Esophagus muscularis mucosa (tissue), 3 donors: ENCODE results near the gene DDX47.

Experiments used
- POLR2A ChIP-seq: fragments of 450-650 bp; IDR thresholded peaks from one replicate; pipeline ENCODE4 v1.6.1; 2017; ENCODE audit warnings: antibody characterized with exemption, moderate library complexity, mild to moderate bottlenecking, low read depth
- TF ChIP-seq, protein P1 (sequence below), 3 experiments: fragments of 200-600 bp in 2 of 3; fragments of 450-650 bp in 1 of 3; sonication (generic) in 2 of 3; IDR thresholded peaks; one replicate each; pipeline ENCODE4 v1.5.1; 2017 to 2019; ENCODE audit warnings: antibody characterized with exemption in 3 of 3, mild to moderate bottlenecking in 2 of 3, moderate library complexity in 1 of 3

DNA sequence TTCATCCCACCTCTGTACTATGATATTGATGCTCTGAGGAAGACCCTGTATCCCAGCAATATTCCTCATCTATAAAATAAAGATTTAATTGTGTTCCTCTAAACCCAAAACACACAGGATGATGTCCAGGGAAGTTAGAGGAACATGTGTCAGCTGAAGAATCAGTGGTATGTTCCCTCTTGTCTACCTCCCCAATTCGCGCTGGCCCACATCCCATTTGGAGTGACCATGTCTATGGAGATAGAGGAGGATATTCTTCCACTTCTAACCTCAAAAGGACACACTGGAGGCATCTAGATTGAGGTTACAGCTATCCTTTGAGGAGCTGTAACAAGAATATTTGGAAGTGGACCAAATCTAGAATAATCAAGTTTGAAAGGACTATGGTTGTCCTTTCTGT, 29.0 kb upstream of the DDX47 start:
- TF ChIP-seq POLR2A = no peak
- TF ChIP-seq, protein P1, sequence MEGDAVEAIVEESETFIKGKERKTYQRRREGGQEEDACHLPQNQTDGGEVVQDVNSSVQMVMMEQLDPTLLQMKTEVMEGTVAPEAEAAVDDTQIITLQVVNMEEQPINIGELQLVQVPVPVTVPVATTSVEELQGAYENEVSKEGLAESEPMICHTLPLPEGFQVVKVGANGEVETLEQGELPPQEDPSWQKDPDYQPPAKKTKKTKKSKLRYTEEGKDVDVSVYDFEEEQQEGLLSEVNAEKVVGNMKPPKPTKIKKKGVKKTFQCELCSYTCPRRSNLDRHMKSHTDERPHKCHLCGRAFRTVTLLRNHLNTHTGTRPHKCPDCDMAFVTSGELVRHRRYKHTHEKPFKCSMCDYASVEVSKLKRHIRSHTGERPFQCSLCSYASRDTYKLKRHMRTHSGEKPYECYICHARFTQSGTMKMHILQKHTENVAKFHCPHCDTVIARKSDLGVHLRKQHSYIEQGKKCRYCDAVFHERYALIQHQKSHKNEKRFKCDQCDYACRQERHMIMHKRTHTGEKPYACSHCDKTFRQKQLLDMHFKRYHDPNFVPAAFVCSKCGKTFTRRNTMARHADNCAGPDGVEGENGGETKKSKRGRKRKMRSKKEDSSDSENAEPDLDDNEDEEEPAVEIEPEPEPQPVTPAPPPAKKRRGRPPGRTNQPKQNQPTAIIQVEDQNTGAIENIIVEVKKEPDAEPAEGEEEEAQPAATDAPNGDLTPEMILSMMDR (IDR thresholded peaks at IDR 0.05) = no peak
